Fibroblast of pulmonary artery (primary cell): ENCODE data around the gene PLEKHA6.
A peak's percentile ranks its signal among the peaks of the same experiment; 100 is the strongest.

Experiments used
- DNase-seq: peaks from one replicate; pipeline ENCODE4 v3.0.0-alpha.2; 2010; ENCODE audit warnings: low read depth
- H3K4me3 ChIP-seq: replicated peaks from 2 replicates; pipeline ENCODE4 v1.5.1; 2011; ENCODE audit warnings: low read depth, mild to moderate bottlenecking, control low read depth, low read length, moderate library complexity
- TF ChIP-seq, protein P1 (sequence below): IDR thresholded peaks from 2 replicates; pipeline ENCODE4 v1.5.1; 2011; ENCODE audit warnings: mild to moderate bottlenecking, control low read depth, low read length, inconsistent platforms; ENCODE audit errors: missing control alignments

PLEKHA6 gene

DNA sequence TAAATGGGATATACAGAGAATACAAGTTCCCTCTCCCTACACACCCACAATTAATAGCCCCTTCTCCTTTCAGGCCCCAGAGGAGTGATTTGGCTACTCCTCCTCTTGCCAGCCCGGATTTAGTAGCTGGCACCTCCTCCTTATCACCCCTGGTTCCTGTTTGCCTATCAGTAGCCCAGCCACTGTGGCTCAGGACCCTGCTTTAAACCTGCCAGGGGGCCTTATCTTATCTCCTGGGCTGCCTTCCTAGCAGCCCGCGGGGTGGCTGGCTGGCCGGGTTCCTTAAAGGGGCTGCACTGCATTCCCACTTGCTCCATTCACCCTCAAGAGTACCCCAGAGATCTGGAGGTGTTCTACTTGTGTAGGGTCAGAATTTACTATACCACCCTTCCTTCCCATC is 70.4 kb downstream of the PLEKHA6 start:
- no peak for DNase-seq
- TF ChIP-seq, protein P1, sequence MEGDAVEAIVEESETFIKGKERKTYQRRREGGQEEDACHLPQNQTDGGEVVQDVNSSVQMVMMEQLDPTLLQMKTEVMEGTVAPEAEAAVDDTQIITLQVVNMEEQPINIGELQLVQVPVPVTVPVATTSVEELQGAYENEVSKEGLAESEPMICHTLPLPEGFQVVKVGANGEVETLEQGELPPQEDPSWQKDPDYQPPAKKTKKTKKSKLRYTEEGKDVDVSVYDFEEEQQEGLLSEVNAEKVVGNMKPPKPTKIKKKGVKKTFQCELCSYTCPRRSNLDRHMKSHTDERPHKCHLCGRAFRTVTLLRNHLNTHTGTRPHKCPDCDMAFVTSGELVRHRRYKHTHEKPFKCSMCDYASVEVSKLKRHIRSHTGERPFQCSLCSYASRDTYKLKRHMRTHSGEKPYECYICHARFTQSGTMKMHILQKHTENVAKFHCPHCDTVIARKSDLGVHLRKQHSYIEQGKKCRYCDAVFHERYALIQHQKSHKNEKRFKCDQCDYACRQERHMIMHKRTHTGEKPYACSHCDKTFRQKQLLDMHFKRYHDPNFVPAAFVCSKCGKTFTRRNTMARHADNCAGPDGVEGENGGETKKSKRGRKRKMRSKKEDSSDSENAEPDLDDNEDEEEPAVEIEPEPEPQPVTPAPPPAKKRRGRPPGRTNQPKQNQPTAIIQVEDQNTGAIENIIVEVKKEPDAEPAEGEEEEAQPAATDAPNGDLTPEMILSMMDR: no peak
- H3K4me3 ChIP-seq: no peak overlapping the region

DNA sequence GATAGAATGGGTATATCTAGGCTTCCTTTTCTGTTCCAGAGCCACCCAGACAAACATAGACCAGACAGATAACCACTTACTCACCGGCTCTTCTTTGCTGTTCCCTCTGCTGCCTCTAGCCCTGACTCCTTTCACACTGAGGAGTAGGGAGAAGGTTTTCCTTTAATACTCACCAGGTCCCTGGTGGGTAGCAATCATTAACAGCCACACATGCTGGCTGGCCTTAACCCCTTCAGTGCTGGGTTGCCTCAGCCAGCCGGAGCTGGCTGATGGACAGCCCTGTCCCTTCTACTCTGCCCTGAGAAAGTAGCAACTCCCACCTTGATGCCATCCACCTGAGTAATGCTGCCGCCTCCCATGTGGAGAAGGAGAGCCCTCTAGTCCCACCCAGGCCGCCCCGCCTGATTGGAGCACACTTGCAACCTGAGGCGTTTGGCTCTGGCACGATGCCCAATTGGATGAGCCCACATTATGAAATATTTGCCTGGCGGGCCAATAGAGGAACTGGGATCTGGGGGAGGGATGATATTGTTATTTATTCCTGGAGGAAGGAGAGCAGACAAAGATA is 71.6 kb downstream of the PLEKHA6 start:
- no peak overlapping the region for H3K4me3 ChIP-seq
- peak; percentile 52 for DNase-seq

GRCh38 chr1:204287466-204287891 is 72.2 kb downstream of the PLEKHA6 start:
- DNase-seq: no peak
- no peak overlapping the region for H3K4me3 ChIP-seq
- TF ChIP-seq, protein P1: no peak

More for the DNA sequence above, 71.6 kb downstream of the PLEKHA6 start:
- TF ChIP-seq, protein P1: no peak

- H3K4me3 ChIP-seq: no peak overlapping the region
- TF ChIP-seq, protein P1: no peak
- DNase-seq: peak; percentile 22
Measured at GRCh38 chr1:204286831-204287421, 72.8 kb downstream of the PLEKHA6 start.

DNA sequence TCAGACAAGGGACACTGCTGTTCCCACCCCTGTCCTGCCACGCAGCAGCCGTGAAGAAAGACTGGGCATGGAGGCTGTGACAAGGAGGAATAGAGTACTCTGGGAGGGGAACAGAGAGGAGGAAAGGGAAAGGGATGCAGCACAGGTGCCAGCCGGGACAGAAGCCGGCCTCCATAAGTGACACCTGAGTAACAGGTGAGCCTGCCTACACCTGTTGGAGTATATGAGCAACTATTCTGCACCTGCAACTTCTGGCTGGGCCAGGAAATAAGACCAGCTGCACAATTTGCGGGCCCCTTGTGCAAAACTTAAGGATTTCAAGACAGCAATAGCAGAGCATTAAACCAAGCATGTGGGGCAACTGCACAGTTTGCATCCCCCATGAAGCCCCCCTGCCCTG is 73.4 kb downstream of the PLEKHA6 start:
- TF ChIP-seq, protein P1: no peak
- DNase-seq: no peak
- no peak overlapping the region for H3K4me3 ChIP-seq

- H3K4me3 ChIP-seq: no peak overlapping the region
- DNase-seq: no peak
Measured at GRCh38 chr1:204285436-204286305, 74.1 kb downstream of the PLEKHA6 start.

More at GRCh38 chr1:204285436-204286305, 74.1 kb downstream of the PLEKHA6 start:
- TF ChIP-seq, protein P1: no peak
